Lung (tissue), 12 donors: ENCODE measurements around the gene MICAL2. TPM values are rescaled to one million over a fixed set of nuclear protein-coding genes. Genes with fewer than 3 reads are reported as not detected.
A peak's percentile ranks its signal among the peaks of the same experiment; 100 is the strongest.

Source experiments
- ATAC-seq: fragments of 200-7000 bp; cut with Tn5 transposase; one replicate; pipeline ENCODE4 v1.9.1; 2020; ENCODE audit warnings: moderate number of reproducible peaks; ENCODE audit not compliant: insufficient read depth, low FRiP score
- DNase-seq, 3 donors: peaks; one replicate each; pipeline ENCODE4 v3.0.0-alpha.2; 2013 to 2017
- H3K27ac ChIP-seq, 2 donors: one replicate each; pipeline ENCODE4 v1.5.1; 2013; ENCODE audit warnings: mild to moderate bottlenecking in 2 of 2, moderate library complexity in 2 of 2, control low read depth in 1 of 2, inconsistent platforms in 1 of 2, low read depth in 1 of 2, low read length in 1 of 2
- H3K27me3 ChIP-seq, 3 donors: one replicate each; pipeline ENCODE4 v1.5.1; 2013; ENCODE audit warnings: low read length in 2 of 3; ENCODE audit not compliant: control insufficient read depth in 3 of 3, insufficient read depth in 3 of 3
- H3K36me3 ChIP-seq, 4 donors: one replicate each; pipeline ENCODE4 v1.5.1; 2013; ENCODE audit warnings: low read length in 4 of 4, mild to moderate bottlenecking in 1 of 4, moderate library complexity in 1 of 4; ENCODE audit not compliant: control insufficient read depth in 4 of 4, insufficient read depth in 4 of 4
- H3K4me1 ChIP-seq, 5 donors: one replicate each; pipeline ENCODE4 v1.5.1; 2013; ENCODE audit warnings: low read length in 5 of 5, mild to moderate bottlenecking in 2 of 5, moderate library complexity in 1 of 5; ENCODE audit not compliant: control insufficient read depth in 5 of 5, insufficient read depth in 5 of 5
- H3K4me3 ChIP-seq: one replicate; pipeline ENCODE4 v1.5.1; 2013; ENCODE audit warnings: mild to moderate bottlenecking, control low read depth, moderate library complexity
- H3K9ac ChIP-seq, 2 donors: one replicate each; pipeline ENCODE4 v1.5.1; 2013; ENCODE audit warnings: low read length in 2 of 2, control low read depth in 1 of 2; ENCODE audit not compliant: insufficient read depth in 1 of 2
- H3K9me3 ChIP-seq, 4 donors: one replicate each; pipeline ENCODE4 v1.5.1; 2013; ENCODE audit warnings: low read length in 3 of 4, mild to moderate bottlenecking in 1 of 4, moderate library complexity in 1 of 4; ENCODE audit not compliant: control insufficient read depth in 4 of 4, insufficient read depth in 3 of 4
- WGBS, 2 donors: extraction: QIAGEN DNeasy Blood & Tissue Kit; methylation state at CpG; one replicate each; pipeline ENCODE4 v1.1.7; 2013; 5-methylcytosine and 5-hydroxymethylcytosine counted together
- polyA plus RNA-seq, 2 donors: library from polyadenylated mRNA; stranded (reverse); fragments of 200-250 nt; gene quantifications; one replicate each; pipeline ENCODE4 v1.2.1, GENCODE V29; 2013
- total RNA-seq, 2 donors: library from RNA; depleted of rRNA in 1 of 2; stranded (reverse); fragments of >200 nt in 1 of 2; gene quantifications; one replicate each; pipeline ENCODE4 v1.2.1, GENCODE V29; 2014 to 2021
- TF ChIP-seq, protein P1 (sequence below): IDR thresholded peaks from 2 replicates; pipeline ENCODE4 v1.5.1; 2012; ENCODE audit warnings: mild to moderate bottlenecking; ENCODE audit errors: control extremely low read depth, extremely low read depth
- donor health status: control.
- donor health status: control.
- donor health status: Bipolar disorder and iron deficiency.
- donor health status: healthy.
- donor health status: DM: yes; HTN: yes; CAD: no.

MICAL2 gene
- total and polyA plus RNA-seq, 4 donors = 38.2 to 218 (median 99.6) TPM

DNA sequence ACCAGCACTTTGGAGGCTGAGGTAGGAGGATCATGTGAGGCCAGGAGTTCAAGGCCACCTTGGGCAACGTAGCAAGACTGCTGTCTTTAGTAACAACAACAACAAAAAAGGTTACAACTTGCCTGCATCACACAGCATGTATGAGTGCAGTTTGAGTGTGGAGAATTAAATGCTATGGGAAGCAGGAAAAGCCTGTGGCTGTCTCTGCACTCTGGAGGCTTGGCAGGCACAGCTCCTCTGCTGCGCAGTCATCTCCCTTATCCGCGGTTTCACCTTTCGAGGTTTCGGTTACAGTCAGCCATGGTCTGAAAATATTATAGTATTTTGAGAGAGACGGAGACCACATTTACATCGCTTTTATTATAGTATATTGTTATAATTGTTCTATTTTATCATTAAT is 2.9 kb downstream of the MICAL2 start:
- H3K36me3 ChIP-seq = peaks cover 0 to 7% (median 0%) of the 10 kb centered on the region in 4 donors
- no peaks in the 10 kb centered on the region for H3K9me3 ChIP-seq
- TF ChIP-seq, protein P1, sequence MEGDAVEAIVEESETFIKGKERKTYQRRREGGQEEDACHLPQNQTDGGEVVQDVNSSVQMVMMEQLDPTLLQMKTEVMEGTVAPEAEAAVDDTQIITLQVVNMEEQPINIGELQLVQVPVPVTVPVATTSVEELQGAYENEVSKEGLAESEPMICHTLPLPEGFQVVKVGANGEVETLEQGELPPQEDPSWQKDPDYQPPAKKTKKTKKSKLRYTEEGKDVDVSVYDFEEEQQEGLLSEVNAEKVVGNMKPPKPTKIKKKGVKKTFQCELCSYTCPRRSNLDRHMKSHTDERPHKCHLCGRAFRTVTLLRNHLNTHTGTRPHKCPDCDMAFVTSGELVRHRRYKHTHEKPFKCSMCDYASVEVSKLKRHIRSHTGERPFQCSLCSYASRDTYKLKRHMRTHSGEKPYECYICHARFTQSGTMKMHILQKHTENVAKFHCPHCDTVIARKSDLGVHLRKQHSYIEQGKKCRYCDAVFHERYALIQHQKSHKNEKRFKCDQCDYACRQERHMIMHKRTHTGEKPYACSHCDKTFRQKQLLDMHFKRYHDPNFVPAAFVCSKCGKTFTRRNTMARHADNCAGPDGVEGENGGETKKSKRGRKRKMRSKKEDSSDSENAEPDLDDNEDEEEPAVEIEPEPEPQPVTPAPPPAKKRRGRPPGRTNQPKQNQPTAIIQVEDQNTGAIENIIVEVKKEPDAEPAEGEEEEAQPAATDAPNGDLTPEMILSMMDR = no peak
- 83 to 90% methylated on average over 8 of the region's 8 CpGs for WGBS, 2 donors
- ATAC-seq (no peak), DNase-seq (no peak)
- H3K9ac ChIP-seq = no peak overlapping the region
- no peak overlapping the region for H3K27ac ChIP-seq
- no peak overlapping the region for H3K4me3 ChIP-seq
- peaks cover 11 to 26% (median 16%) of the 10 kb centered on the region in 5 donors for H3K4me1 ChIP-seq
- H3K27me3 ChIP-seq = peaks cover 0 to 2% (median 0%) of the 10 kb centered on the region in 3 donors

GRCh38 chr11:12114193-12115033 is 4.0 kb downstream of the MICAL2 start:
- H3K4me1 ChIP-seq = peaks cover 11 to 37% (median 25%) of the 10 kb centered on the region in 5 donors
- ATAC-seq = no peak
- peaks cover 0 to 2% (median 0%) of the 10 kb centered on the region in 3 donors for H3K27me3 ChIP-seq
- DNase-seq = peak; percentile 41 to 67 (median 62)
- TF ChIP-seq, protein P1 = no peak
- 58 to 70% methylated on average over 21 of the region's 21 CpGs for whole genome bisulfite sequencing, 2 donors
- peaks cover 0 to 7% (median 0%) of the 10 kb centered on the region in 4 donors for H3K36me3 ChIP-seq
- no peak overlapping the region for H3K9ac ChIP-seq
- H3K9me3 ChIP-seq = no peaks in the 10 kb centered on the region
- no peak overlapping the region for H3K4me3 ChIP-seq
- H3K27ac ChIP-seq = no peak overlapping the region

- whole genome bisulfite sequencing, 2 donors = 73 to 86% methylated on average over 9 of the region's 9 CpGs
- Histone ChIP-seq H3K4me1 (peaks cover 4 to 37% (median 26%) of the 10 kb centered on the region in 5 donors), H3K9me3 (no peaks in the 10 kb centered on the region), H3K9ac (no peak overlapping the region), H3K4me3 (no peak overlapping the region), H3K27me3 (peaks cover 0 to 2% (median 0%) of the 10 kb centered on the region in 3 donors), H3K36me3 (peaks cover 0 to 7% (median 0%) of the 10 kb centered on the region in 4 donors), H3K27ac (peak overlapping the region in 1 of 2 donors; percentile 42)
- DNase-seq = no peak
- ATAC-seq = no peak
- TF ChIP-seq, protein P1 = no peak
Measured at GRCh38 chr11:12116425-12117032, 6.1 kb downstream of the MICAL2 start.
